Progenitor cell of endocrine pancreas (in vitro differentiated cells): ENCODE measurements around the gene PROC. TPM values are rescaled to one million over a fixed set of nuclear protein-coding genes. Genes with fewer than 3 reads are reported as not detected.

Source experiments
- DNase-seq: peaks from one replicate; pipeline ENCODE4 v3.0.0; 2021; ENCODE audit warnings: low spot score; ENCODE audit not compliant: unreplicated experiment
- H3K27ac Mint-ChIP-seq: 2 replicates; pipeline ENCODE4 v1.8.0; 2021; ENCODE audit warnings: mild to moderate bottlenecking, moderate library complexity, mixed read lengths
- H3K27me3 Mint-ChIP-seq: 2 replicates; pipeline ENCODE4 v1.8.0; 2021; ENCODE audit warnings: mixed read lengths
- H3K36me3 Mint-ChIP-seq: 2 replicates; pipeline ENCODE4 v1.8.0; 2022; ENCODE audit warnings: mixed read lengths; ENCODE audit not compliant: insufficient read depth
- H3K4me1 Mint-ChIP-seq: 2 replicates; pipeline ENCODE4 v1.8.0; 2021; ENCODE audit warnings: low read depth, mixed read lengths
- H3K4me3 Mint-ChIP-seq: 2 replicates; pipeline ENCODE4 v1.8.0; 2021; ENCODE audit warnings: low read depth, mild to moderate bottlenecking, moderate library complexity, mixed read lengths
- H3K9me3 Mint-ChIP-seq: 2 replicates; pipeline ENCODE4 v1.8.0; 2021; ENCODE audit warnings: low read depth, mixed read lengths
- total RNA-seq: library from RNA; stranded (reverse); gene quantifications from 2 replicates; pipeline ENCODE4 v1.2.1, GENCODE V29; 2021
- TF ChIP-seq, protein P1 (sequence below): fragments of 200-600 bp; sonication (generic); IDR thresholded peaks from one replicate; pipeline ENCODE4 v1.5.0; 2021; ENCODE audit warnings: antibody characterized with exemption, mild to moderate bottlenecking; ENCODE audit not compliant: unreplicated experiment

Gene PROC
- total RNA-seq, 1 donor from 2014 or later = 18.7 TPM

- H3K27me3 Mint-ChIP-seq = peaks cover 24% of the 10 kb centered on the region
- no peak for DNase-seq
- TF ChIP-seq, protein P1, sequence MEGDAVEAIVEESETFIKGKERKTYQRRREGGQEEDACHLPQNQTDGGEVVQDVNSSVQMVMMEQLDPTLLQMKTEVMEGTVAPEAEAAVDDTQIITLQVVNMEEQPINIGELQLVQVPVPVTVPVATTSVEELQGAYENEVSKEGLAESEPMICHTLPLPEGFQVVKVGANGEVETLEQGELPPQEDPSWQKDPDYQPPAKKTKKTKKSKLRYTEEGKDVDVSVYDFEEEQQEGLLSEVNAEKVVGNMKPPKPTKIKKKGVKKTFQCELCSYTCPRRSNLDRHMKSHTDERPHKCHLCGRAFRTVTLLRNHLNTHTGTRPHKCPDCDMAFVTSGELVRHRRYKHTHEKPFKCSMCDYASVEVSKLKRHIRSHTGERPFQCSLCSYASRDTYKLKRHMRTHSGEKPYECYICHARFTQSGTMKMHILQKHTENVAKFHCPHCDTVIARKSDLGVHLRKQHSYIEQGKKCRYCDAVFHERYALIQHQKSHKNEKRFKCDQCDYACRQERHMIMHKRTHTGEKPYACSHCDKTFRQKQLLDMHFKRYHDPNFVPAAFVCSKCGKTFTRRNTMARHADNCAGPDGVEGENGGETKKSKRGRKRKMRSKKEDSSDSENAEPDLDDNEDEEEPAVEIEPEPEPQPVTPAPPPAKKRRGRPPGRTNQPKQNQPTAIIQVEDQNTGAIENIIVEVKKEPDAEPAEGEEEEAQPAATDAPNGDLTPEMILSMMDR = no peak
- H3K4me3 Mint-ChIP-seq = no peak overlapping the region
- H3K4me1 Mint-ChIP-seq = peaks cover 33% of the 10 kb centered on the region
- H3K9me3 Mint-ChIP-seq = peaks cover 3% of the 10 kb centered on the region
- H3K36me3 Mint-ChIP-seq = no peaks in the 10 kb centered on the region
- no peak overlapping the region for H3K27ac Mint-ChIP-seq
Observed at GRCh38 chr2:127413200-127413599, 5.0 kb upstream of the PROC start.

GRCh38 chr2:127413782-127414637 lies 4.2 kb upstream of the PROC start:
- H3K4me1 Mint-ChIP-seq = peaks cover 36% of the 10 kb centered on the region
- peaks cover 24% of the 10 kb centered on the region for H3K27me3 Mint-ChIP-seq
- H3K27ac Mint-ChIP-seq = no peak overlapping the region
- no peaks in the 10 kb centered on the region for H3K36me3 Mint-ChIP-seq
- no peak overlapping the region for H3K4me3 Mint-ChIP-seq
- TF ChIP-seq, protein P1 = no peak
- no peak for DNase-seq
- peaks cover 3% of the 10 kb centered on the region for H3K9me3 Mint-ChIP-seq

GRCh38 chr2:127414638-127415592 lies 3.3 kb upstream of the PROC start:
- Mint-ChIP-seq H3K9me3 (peaks cover 3% of the 10 kb centered on the region), H3K27me3 (peaks cover 24% of the 10 kb centered on the region), H3K27ac (no peak overlapping the region), H3K4me3 (no peak overlapping the region), H3K36me3 (no peaks in the 10 kb centered on the region), H3K4me1 (peaks cover 37% of the 10 kb centered on the region)
- TF ChIP-seq, protein P1 = no peak
- DNase-seq = no peak

DNA sequence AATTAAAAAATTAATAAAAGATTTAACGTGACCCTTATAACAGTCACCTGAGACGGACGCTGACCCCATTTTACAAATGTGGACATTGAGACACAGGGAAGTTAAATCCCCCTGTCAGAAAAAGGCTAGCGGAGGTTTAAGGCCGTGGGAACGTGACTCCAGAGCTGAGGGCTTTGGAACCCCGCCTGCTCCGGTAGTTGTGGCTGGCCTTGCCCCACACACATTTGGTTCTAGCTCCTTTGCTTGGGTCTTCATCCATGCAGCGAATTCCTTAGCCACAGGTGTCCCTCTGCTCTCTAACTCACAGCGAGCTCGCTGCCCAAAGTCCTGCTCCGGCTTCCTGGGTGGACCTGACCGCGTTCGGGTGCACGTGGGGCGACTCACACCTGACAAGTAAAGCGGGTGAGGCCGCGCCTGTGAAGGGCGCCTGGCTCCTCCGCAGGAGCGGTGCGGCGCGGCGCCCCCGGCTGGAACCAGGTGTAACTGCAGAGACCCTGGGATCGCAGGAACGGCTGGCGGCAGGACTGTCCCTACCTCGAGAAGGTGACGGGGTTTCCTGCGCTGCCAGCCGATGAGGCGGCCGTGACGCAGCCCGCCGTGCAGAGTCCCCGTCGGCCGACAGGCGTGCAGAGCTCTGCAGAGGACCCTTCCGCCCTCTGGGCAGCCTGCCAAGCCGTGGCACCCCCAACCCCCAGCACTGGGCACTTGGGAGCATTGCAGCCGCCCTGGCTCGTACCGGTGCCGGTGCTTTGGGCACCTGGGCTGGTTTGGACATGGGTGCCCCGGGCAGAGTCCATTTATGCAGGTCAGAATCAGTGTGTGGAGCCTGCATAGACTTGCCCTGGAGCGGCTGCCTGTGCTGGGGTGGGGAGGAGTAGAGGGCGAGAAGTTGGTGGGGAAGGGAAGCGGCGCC lies 2.4 kb upstream of the PROC start:
- Mint-ChIP-seq H3K9me3 (peaks cover 3% of the 10 kb centered on the region), H3K4me1 (peaks cover 34% of the 10 kb centered on the region), H3K27me3 (peaks cover 32% of the 10 kb centered on the region), H3K4me3 (peak overlapping the region; percentile 50), H3K27ac (peak overlapping the region; percentile 57), H3K36me3 (no peaks in the 10 kb centered on the region)
- TF ChIP-seq, protein P1 = peak; percentile 82
- peak; percentile 77 for DNase-seq
